Hematopoietic multipotent progenitor cell treated with erythropoietin and hydrocortisone succinate and interleukin-3 and kit ligand, for 15 days (in vitro differentiated cells): ENCODE results near the gene IL17C.

Experiments used
- DNase-seq: peaks from one replicate; pipeline ENCODE4 v3.0.0-alpha.2; 2015; ENCODE audit warnings: low spot score

The IL17C gene

DNA sequence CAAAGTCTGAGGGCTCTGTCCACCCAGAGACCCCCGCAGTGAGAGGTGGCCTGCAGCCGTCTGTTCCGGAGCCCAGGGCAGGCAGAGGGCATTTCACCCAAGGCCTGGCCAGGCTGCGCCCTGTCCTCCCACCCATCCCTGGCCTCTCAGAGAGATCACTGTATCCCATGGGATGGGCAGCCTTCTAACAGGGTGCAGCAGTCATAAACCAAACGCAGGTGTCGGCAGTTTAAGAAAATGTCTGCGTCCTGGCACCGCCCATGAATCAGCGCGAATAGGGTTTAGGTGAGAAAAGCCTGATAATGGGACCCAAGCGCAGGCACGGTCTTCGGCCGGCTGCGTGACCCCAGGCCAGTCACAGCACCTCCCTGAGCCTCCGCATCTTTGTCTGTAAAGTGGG, 7.1 kb downstream of the IL17C start:
- no peak for DNase-seq

DNA sequence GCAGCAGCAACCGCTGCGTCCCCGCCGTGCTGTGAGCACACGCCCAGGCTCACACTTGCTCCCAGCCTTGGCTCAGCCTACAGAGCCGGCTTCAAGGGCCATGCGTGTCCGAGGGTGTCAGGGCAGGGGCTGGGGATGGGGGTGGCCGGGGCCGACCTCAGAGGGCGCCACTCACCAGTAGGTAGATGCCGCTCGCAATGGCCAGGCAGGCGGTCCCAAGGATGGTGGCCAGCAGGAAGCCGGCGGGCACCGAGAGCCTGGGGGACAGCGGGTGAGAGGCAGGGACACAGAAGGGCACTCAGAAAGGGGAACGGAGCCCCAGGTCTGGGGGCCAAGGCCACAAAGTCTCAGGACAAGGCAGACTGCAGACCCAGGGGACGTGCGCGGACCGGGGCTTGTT, 7.6 kb downstream of the IL17C start:
- no peak for DNase-seq

DNA sequence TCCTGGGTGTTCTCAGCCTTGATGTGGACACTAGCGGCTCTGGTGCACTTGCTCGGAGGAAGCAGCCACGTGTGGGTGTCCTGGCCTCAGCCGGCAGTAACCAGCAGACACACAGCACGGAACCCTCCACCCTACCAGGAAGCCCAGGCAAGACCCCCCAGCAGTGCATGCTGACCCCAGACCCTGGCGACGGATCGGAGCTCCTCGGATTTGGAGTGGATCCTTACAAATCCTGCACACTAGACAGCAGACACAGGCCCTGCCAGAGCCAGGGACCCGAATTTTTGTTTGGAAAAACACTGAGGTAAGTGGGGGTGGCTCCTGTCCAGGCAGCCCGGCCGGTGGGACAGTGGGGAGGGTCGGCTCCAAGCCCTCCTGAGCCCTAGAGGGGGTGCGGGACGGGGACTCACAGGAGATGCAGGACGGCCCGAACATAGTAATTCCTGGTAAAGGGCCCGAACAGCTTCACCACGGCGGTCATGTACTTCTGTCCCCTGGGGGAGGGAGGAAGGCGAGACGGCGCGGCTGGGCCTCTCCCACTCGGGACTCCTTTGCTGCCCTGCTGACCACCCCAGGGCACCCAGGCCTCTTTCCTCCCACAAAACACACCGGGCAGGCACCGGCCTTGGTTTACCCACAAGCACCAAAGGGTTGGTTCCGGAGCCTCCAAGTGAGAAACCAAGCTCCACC, 8.1 kb downstream of the IL17C start:
- no peak for DNase-seq

DNA sequence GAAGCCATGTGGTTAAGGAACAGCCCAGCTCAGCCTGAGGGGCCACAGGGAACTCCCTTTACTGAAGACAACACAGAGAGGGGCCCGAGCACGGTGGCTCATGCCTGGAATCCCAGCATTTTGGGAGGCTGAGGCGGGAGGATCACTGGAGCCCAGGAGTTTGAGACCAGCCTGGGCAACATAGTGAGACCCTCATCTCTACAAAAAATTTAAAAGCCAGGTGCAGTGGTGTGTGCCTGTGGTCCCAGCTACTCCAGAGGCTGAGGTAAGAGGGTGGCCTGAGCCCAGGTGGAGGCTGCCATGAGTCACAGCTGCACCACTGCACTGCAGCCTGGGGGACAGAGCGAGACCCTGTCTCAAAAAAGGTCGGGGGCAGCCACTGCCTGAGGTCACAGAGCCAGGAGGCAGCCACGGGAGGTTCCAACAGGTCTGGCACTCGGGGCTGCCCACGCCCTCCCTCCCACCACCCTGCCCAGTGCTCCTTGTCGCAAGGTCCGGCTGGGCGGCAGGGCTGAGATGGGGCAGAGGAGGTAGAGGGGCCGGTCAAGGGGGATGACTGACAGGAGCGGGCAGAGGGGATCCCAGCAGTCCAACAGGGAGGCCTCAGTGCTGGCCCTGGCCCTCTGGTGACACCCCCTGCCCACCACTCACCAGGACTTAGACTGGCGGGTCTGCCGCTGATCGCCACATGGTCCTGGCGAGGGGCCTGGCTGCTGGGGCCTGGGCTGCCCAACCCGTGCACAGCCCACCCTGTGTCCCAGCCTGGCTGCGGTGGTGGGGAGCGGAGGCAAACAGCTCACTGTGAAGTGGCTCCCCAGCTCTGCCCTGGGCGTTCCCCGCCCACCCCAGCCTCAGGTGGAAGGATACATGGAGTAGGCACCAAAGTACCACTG, 9.1 kb downstream of the IL17C start:
- no peak for DNase-seq

DNA sequence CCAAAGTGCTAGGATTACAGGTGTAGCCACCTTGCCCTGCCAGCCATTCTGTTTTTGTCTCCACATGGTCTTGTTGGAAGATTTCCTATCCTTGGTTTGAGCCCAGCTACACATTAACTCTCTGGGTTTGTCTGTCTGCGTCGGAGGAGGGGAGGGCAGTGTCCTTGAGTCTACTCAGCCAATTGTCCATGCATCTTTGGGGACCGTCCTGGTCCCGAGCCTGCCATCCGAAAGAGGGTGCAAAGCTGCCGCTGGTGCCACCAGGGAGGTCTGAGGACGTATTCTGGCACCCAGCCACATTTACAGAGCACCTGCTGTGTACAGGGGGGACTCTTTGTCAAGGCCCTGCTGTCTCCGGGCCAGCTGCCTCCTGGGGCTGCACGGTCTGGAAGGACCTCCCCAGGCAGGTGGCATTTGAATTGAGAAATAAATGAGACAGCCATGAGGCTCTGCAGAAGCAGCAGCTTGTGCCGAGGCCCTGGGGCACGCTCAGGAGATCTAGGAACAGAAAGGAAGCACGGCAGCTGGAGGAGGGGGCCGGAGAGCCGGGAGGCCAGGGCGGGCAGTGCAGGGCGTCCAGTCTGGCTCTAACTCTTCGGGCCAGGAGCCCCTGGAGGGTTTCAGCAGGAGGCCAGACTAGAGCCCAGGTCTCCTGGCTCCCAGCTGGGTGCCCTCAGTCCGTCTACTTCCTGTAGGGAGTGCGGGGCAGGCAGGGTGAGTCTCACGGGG, 11.0 kb downstream of the IL17C start:
- DNase-seq, result no peak

DNA sequence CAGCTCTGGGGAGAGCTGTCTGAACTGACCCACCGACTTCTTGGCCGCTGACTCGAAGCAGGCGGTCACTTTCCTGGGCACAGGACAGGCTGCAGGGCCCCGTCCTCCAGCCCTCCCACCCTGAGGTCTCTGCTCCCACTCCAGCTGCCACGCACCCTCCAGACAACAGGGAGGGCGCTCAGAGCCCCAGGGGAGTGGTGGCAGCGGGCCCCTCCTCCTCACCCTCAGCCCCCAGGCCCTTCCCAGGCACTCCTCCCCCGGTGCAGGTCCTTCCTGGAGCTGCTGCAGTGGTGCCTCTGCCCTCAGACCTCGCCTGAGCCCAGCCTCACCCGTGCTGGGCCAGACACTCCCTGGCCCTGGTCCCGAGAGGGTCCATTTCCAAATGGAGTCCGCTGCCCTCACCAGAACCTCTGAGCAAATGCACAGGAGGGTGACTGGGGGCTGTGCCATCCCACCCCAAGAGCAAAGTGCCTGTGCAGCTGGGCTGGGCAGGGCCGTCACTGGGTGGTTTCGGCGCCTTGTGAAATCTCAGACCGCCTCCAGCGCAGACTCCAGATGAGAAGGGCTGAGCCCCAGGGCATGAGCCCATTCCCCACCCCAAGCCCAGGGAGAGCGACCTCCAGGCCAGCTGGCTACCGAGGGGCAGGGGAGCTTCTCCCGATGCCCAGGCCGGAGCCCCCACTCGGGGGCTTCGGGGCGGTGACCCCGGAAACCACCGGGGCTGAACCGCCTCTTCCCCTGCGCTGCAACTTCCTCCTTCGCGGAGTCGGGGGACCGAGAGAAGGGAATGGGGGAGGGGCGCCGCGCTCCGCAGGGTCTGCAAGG, 11.8 kb downstream of the IL17C start:
- DNase-seq, result no peak

DNA sequence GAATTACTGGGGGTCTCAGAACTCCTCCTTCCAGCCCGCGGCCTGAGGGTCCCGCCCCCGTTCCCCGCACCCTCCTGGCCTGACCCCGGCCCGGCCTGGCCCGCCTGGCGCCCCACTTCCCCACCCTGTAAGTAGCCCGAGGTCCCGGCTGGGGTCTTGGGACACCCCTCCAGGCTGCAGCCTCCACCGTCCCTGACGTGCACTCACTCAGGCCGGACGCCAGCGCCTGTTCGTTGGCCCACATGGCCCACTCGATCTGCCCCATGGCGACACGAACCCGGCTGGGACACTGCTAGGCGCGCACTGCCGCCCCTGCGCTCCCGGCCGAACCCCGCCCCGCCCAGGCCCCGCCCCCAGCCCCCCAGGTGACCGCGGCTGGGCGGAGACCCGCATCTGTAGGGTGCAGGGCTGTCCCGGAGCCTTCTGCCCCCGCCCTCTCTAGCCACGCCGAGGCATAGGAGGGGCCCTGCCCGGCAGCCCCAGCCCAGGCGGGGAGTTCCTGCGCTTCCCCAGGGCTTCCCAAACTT, 12.4 kb downstream of the IL17C start, which contains the start of gene CYBA:
Gene CYBA, minus strand, starts transcription at position 305 of the 527 bp plus-strand sequence. Its CDS starts 40 bp downstream, at position 265.
- DNase-seq, result no peak

DNA sequence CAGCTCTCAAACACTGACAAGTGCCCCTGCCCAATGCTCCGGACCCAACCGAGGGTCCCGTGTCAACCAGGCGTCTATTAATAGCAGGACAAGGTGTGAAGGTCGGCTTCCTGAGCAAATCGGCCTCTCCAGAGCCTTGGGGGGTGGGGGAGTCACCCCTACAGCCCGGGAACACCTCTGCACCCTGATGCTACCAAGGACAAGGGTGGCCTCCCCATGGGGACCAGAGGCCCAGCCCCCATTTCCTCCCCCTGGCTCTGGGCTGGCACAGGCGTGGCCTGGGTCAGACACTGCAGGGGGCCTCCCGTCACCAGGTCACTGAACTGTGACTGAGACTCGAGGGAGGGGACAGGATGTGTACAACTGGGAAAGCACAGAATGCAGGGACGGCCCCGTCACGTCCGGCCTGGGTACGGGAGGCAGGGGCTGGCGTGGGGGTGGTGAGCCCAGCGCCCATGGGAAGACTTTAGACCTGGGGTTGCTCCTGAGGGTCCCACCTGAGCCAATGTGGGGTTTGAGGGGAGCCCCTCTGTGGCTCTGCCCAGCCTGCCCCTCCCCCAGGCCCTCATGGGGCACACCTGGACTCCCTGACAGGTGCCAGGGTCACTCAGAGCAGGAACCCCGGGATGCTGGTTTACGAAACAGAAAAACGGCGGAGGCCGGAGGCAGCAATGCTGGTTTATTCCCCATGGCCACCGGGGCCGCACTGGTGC, 13.1 kb downstream of the IL17C start:
- DNase-seq, result no peak

DNA sequence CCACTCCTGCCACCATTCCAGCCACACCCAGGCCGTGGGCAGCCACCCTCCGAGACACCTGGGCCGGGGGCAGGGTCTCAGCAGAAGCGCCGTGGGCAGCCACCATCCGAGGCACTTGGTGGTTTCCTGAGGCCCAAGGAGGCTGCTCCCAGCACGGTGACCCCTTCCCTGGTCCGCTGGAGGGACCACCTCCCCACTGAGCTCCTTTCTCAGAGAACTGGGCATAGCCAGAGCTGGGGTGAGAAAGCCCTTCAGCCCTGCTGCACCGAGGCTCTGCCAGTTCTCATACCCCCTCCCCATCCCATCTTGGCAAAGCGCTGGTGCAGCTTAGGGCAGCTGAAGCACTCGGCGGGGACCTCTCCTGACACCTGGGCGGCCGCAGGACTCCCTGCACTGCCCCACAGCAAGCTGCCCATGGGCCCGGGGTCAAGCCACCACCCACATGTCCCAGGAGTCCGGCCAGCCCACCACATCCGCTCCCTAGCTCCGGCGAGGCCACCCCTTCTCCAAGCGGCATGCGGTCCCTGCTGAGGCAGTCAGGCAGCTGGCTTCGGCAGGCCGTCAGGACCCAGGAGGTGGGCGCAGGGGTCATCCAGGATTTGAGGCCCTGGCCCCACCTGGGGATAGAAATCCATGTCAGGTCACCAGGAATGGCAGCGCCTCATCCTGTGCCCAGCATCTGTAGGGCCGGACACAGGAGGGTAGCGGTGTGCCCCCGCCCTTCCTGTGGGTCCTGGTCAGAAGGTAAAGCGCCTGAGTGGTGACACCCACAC, 13.8 kb downstream of the IL17C start:
- DNase-seq, result no peak

DNA sequence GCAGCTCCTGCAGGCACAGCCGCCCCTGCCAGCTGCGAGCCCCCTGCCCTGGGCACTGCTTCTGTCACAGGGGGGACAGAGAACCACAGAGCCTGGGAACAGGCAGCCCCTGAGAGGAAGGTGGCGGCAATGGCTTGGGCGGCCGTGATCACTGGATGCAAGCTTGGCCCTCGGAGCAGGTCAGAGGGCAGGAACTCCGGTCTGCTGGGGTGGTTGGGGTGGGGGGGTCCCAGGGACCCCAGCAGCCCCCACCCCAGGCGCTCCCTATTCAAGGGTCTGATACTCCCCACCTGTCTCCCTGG, 14.3 kb downstream of the IL17C start:
- DNase-seq, result no peak

DNA sequence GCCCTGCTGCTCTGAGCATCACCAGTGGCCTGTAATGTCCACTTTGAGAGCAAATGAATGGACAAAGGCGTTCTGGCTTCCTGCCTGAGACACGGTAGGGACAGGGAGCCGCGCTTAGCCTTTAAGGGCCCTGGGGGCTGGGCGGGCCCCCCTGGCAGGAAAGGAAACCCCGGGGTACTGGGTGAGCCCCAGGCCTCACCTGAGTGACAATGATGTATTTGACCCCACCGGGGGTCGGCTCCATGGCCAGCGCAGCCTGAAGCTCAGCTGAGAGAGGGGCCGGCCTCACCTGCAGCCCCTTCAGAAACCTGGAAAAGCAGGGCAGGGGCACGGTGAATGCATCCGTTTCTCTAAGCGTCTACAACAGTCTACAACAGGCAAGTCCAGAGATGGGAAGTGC, 14.7 kb downstream of the IL17C start:
- DNase-seq, result no peak

DNA sequence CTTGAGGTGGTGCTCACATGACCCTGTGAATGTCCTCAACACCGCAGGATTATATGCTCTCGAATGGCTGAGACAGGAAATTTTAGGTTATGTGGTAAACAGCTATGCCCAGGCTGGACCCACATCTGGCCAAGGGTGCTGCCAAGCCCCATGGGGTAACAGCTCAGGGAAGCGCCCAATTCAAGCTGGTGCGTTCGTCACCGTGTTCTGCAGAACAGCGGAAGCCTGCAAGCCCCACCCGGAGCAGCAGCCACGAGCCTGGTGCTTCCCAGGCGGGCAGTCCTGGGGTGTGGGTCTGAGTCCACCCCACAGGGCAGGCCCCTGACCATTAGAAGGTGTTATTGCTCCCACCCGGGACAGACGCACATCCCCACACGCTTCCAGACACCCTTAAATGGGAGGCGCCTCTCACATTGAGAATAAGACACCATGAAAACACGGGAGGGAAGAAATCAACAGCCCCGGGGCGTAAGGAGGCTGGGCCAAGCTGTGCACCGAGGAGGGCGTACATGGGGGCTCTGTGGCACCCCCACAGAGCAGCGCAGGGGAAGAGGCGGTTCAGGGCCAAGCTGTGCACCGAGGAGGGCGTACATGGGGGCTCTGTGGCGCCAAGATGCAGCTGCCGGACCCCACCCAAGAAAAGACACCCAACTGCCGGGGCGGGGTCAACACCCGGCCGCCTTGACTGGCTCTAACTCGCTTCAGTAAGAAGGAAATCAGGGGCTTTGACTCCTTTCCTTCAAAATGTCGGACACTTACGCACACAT, 15.4 kb downstream of the IL17C start:
- no peak for DNase-seq

DNA sequence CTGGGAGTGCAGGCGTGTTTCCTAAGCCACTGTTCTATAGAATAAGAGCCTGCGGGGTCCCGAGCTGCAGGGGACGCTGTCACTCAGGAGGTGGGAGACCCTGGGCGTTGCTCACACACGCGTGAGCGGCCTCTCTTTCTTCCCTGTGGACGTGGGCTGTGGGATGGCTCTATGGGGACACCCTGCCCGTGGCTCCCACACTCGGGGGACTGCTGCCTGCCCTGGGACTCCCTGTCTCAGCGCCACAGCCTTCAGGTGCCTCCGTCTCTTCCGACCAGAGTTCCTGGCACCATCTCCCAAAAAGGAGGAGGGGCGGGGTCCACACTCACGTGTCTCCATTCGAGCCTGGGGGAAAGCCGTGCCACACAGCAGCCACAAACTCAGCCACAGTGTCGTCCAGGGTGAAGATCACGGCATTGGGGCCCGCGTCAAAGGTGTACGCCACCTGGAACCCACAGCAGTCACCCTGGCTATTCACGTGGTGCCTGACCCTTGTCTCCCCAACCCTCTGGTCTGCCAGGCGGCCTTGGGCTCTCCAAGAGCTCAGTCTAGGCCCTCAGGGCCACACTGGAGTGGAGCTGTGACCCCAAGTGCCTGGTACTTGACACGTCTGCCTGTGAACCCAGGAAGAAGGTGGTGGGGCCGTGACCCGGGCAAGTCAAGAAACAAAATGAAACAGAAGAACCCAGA, 16.1 kb downstream of the IL17C start:
- DNase-seq, result no peak

DNA sequence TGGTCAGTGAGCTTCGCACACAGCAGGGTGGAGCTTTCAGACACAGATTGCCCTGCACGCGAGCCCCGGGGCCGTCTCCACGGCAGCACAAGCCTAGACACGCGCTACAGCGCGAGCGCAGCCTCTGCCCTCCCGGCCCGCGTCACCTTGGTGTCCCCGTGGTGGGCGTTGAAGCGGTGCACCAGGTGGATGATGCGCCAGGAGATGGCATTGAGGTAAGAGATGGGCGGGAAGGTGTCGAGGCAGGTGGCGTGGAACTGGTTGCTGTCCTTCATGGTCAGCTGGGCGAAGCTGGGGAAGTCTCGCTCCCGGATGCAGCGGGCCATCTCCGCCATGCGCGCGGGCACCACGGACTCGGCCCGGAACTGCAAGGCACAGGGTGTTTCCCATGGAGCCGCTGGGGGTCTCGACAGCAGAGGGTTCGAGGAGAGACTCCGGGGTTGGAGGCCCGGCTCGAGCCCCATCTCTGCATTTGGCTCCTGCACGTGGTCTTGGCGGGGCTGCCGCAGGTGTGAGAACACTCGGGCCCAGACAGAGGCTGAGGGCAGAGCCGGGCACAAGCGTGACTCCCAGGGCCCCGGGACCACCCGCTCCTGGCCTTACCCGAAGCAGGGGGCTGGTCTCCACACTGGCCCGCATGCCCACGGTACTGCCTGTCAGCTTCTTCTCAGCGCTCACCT, 16.8 kb downstream of the IL17C start:
- DNase-seq, result no peak

DNA sequence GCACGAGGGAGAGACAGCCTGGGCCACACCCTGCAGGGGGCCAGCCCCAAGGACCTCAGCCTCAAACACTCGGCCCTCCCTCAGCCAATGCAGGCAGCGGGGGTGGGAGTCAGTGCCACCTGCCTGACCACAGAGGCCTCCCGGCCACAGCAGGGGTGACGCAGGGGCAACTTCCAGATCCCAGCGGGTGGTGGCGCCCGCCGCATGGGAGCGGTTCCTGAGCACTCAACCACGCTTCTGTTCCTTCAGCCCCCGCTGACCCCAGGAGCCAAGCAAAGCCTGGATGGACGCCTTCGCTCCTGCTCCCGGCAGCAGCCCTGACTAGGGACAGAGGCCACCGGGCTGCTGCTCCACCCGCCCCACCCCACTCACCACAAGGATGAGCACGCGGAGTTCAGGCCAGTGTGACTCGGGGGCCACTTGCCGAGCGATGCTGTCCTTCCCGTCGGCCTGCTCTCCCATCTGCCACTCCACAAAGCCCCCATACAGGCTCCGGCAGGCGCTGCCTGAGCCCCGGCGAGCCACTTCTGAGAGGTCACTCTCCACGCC, 17.4 kb downstream of the IL17C start:
- no peak for DNase-seq

DNA sequence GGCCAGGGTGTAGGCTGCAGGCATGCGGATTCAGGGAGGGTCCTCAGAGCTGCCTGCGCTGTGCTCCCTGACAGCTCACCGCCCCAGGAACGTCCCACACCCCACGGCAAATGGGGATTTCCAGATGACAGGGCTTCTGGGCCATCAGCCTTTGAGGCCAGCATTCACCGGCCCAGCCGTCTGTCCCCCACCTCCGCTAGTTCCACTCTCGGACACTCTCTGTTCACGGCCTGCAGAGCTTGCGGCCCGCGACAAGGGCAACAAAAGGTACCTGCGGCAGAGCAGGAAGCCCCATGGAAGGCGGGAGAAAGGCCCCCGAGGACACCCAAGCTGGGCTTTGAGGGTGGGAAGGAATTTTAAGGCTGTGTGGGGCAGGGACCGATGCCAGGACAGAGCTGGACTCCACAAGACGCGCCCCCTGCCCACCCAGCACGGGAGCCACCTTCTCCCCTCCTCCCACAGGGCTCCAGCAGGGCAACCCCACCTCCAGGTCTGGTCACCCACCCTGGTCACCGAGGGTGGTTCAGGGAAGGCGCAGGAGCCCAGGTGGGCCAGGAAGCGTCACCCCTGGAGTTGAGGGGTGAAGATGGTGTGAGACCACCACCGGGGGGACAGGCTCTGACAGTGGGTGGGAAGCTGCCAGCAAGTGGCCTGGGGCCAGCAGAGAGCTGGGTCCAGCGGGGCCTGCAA, 18.1 kb downstream of the IL17C start:
- DNase-seq, result no peak

DNA sequence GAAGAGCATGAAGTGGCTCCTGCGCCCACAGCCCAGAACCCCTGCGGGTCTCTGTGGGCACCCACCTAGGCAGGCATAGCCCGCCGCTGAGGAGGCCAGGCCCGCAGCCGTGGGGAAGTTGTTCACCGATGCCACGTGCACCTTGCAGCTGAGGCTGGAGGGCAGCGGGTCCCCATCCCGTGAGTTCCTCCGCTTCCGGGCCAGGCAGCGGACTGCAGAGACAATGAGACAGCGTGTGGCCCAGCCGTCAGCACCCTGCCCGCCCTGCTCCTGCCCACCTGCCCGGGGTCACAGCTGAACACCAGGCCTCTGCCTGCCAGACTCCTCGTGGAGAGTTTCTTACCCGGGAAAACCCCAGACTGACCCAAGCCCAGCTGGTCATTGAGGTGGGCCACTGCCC, 19.0 kb downstream of the IL17C start:
- no peak for DNase-seq
